KOPT-K1 (cell line): ENCODE results near the gene ADAM23.

Experiments used
- H3K27ac ChIP-seq: fragments of 200-600 bp; sonication (generic); 2 replicates; pipeline ENCODE4 v1.5.1; 2016; ENCODE audit warnings: antibody characterized with exemption, mild to moderate bottlenecking, low read depth, low read length; ENCODE audit not compliant: poor library complexity, severe bottlenecking
- H3K36me3 ChIP-seq: fragments of 200-600 bp; sonication (generic); 2 replicates; pipeline ENCODE4 v1.5.1; 2017; ENCODE audit warnings: antibody characterized with exemption, mild to moderate bottlenecking, low read length, moderate library complexity; ENCODE audit not compliant: insufficient read depth
- H3K9me3 ChIP-seq: fragments of 200-600 bp; sonication (generic); 2 replicates; pipeline ENCODE4 v1.5.1; 2017; ENCODE audit warnings: antibody characterized with exemption, low read length, mild to moderate bottlenecking; ENCODE audit not compliant: insufficient read depth, poor library complexity, severe bottlenecking

ADAM23 gene

DNA sequence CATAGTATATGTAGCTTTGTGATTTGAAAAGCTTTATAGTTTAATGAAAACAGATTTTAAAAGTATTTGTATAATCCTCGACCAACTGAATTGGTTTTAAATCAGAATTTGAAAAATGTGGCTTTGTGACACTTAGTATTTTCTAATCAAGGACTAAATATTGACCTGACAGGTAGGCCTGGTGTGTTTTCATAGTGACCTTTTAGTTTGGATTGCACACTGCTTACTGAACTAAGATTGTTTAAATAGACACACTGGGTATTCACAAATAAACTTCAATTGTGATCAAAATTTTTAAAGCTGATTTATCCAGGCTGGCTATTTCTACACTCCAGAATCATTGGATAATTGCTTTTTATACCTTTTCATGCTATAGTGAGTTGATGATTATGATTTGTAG is 167.1 kb downstream of the ADAM23 start:
- H3K9me3 ChIP-seq: no peaks in the 10 kb centered on the region
- H3K27ac ChIP-seq: no peak overlapping the region
- H3K36me3 ChIP-seq: no peaks in the 10 kb centered on the region

- Histone ChIP-seq H3K36me3 (no peaks in the 10 kb centered on the region), H3K27ac (no peak overlapping the region), H3K9me3 (no peaks in the 10 kb centered on the region)
Measured at GRCh38 chr2:206611191-206611590, 167.9 kb downstream of the ADAM23 start.

- no peaks in the 10 kb centered on the region for H3K36me3 ChIP-seq
- H3K27ac ChIP-seq: no peak overlapping the region
- H3K9me3 ChIP-seq: no peaks in the 10 kb centered on the region
Measured at GRCh38 chr2:206611736-206612135, 168.4 kb downstream of the ADAM23 start.

DNA sequence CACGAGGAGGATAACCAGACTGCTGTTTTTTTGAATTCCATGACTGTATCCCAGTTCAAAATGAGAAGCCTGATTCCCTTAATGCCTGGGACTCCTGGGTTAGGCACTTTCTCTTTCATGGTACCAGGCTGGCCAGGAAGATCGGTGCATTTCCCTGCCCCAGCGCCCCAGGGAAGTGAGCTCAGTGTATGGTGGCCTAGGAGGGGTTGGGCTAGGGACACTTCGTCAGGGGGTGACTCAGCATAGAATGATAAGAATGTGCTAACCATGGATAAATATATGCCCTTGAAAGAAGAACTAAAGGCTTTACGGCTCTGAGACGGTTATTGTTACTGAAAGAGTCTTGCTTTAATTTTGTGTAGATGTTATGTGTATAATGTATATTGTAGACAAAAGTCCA is 171.5 kb downstream of the ADAM23 start:
- Histone ChIP-seq H3K9me3 (no peaks in the 10 kb centered on the region), H3K27ac (no peak overlapping the region), H3K36me3 (no peaks in the 10 kb centered on the region)

DNA sequence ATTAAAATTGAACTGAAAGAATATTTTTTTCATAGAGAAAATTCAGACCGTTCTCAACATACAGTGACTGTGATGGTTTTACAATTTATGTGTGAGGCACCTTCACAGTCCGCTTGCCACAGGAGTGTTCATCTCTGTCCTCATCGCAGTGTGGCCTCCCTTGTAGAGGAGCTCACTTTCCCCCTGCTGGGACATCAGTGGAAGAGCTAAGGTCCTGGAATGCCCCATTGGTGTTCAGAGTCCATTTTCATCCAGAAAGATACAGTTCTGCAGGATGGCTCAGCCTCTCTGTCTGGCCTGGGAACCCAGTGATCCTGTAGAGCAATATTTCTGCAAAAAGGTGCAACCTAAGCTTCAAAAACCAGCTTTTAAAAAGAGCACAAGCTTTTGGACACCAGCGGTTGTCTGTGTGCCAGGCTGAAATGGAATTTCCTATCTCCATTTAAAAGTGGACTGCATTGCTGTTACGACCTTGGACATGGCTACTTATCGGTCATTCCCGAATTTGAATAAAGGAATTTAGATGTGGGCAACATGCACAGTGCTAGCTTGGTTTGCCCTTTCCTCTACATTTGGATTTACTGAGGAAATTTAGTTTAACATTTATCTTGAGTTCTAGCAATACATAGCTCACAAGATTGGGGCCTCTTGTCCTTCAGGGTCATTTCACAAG is 172.2 kb downstream of the ADAM23 start:
- Histone ChIP-seq H3K27ac (no peak overlapping the region), H3K36me3 (no peaks in the 10 kb centered on the region), H3K9me3 (no peaks in the 10 kb centered on the region)

DNA sequence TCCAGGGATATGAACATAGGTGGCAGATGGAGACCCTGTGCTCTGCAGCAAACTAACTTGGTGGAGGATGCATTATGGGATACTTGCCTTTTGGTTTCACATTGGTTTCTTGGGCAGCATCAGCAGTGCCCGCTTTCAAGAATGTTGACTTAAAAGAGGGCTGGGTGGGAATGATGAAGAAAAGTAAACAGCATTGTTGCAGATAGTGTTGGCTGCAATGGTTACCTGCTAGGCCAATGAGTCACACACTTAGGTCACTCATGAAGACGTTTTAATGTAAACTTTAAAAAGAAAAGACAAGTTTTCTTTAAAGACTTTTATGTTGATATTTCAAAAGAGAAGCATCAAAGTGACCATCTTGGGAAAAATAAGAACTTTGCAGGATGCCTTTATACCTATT is 172.8 kb downstream of the ADAM23 start:
- Histone ChIP-seq H3K9me3 (no peaks in the 10 kb centered on the region), H3K36me3 (no peaks in the 10 kb centered on the region), H3K27ac (no peak overlapping the region)

DNA sequence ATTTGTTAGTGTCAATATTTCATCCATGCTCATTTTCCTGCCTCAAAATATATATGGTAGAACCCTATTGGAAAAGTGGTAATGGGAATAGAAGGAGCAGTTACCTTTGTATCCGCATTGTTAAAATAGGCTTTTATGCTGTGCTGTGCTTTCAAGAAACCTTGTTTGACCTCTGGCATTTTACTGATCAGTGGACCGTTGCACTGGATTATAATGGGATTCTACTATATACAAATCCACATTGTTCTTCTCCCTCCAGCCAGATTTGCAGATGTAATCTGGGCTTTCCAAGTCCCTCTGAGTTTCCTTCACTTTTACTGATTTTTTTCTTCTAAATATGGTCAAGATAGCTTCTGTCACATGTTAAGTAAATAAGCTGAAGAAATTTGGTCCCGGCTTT is 175.7 kb downstream of the ADAM23 start:
- H3K36me3 ChIP-seq: no peaks in the 10 kb centered on the region
- H3K27ac ChIP-seq: no peak overlapping the region
- H3K9me3 ChIP-seq: no peaks in the 10 kb centered on the region

DNA sequence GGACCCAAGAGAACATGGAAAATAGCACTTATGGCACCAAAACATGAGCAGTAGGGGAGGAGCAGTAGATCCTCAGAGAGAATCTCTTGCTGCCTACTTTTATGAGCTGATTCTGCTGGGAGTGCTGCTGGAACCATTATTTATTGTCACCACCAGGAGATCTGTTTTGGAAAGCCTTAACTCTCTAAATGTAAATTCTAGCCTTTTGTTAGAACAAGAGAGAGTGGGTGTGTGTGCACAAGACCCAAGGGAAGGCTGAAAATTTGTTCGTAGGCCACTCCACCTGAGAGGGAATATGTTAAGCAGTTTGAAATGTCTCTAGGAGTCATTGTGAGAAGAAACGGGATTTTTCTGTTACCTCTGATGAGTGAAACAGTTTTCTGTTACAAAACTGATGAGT is 182.8 kb downstream of the ADAM23 start:
- no peak overlapping the region for H3K27ac ChIP-seq
- no peaks in the 10 kb centered on the region for H3K36me3 ChIP-seq
- no peaks in the 10 kb centered on the region for H3K9me3 ChIP-seq

DNA sequence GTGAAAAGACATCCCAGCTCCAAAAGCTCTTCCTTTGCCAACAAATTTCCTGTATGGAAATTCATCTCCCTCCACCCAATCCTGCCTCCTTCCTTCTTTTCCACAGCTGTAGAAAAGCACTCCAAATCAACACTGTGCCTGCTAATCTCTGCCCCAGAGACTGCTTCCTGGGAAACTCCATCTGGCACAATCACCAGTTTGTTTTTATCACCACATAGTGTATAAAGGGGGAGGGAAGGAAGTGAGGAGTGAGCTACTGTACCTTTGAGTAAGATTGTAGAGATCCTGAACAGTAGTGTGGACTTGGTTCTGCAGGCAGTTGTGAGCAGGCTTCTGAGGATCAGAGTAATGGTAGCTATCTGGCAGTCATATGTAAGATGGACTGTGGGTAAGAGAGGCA is 184.3 kb downstream of the ADAM23 start:
- Histone ChIP-seq H3K9me3 (no peaks in the 10 kb centered on the region), H3K36me3 (no peaks in the 10 kb centered on the region), H3K27ac (no peak overlapping the region)

DNA sequence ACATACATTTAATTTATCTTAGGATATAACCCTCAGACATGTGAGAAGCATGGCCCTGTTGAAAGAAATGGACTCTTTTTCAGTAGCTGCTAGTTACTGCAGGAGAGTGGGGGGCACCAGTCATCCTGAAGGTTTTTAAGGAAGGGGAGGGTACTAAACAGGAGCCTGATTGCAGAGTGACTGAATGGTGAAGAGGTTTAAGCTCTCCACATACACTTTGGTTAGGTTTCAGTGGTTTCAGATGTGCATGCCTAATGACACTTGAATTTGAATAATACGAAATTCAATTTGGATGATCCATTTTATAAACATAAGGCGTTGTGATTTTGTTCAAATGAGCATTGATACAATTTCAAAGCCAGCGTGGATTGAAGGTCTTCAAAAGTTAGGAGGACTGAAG is 188.0 kb downstream of the ADAM23 start:
- H3K36me3 ChIP-seq: no peaks in the 10 kb centered on the region
- H3K27ac ChIP-seq: no peak overlapping the region
- H3K9me3 ChIP-seq: no peaks in the 10 kb centered on the region

- Histone ChIP-seq H3K27ac (no peak overlapping the region), H3K36me3 (no peaks in the 10 kb centered on the region), H3K9me3 (no peaks in the 10 kb centered on the region)
Measured at GRCh38 chr2:206635015-206635414, 191.7 kb downstream of the ADAM23 start.

DNA sequence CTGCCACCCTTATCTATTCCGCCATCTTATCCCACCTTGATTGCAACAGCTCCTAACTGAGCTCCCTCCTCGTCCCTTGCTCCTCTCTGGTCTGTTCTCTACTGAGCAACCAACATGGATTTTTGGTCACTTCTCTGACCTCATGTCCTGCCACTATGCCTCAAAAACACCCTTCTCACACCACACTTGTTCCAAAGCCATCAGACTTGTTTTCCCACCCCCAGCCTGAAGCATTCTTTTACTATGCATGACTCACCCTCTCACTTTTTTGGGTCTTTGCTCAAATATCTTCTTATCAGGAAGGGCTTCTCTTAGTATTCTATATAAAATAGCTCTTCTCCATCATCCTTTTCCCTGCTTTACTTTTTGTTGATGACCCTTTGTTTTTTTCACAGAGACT is 196.3 kb downstream of the ADAM23 start:
- Histone ChIP-seq H3K9me3 (no peaks in the 10 kb centered on the region), H3K27ac (no peak overlapping the region), H3K36me3 (no peaks in the 10 kb centered on the region)

GRCh38 chr2:206641226-206641625 is 197.9 kb downstream of the ADAM23 start:
- Histone ChIP-seq H3K9me3 (no peaks in the 10 kb centered on the region), H3K27ac (no peak overlapping the region), H3K36me3 (no peaks in the 10 kb centered on the region)

DNA sequence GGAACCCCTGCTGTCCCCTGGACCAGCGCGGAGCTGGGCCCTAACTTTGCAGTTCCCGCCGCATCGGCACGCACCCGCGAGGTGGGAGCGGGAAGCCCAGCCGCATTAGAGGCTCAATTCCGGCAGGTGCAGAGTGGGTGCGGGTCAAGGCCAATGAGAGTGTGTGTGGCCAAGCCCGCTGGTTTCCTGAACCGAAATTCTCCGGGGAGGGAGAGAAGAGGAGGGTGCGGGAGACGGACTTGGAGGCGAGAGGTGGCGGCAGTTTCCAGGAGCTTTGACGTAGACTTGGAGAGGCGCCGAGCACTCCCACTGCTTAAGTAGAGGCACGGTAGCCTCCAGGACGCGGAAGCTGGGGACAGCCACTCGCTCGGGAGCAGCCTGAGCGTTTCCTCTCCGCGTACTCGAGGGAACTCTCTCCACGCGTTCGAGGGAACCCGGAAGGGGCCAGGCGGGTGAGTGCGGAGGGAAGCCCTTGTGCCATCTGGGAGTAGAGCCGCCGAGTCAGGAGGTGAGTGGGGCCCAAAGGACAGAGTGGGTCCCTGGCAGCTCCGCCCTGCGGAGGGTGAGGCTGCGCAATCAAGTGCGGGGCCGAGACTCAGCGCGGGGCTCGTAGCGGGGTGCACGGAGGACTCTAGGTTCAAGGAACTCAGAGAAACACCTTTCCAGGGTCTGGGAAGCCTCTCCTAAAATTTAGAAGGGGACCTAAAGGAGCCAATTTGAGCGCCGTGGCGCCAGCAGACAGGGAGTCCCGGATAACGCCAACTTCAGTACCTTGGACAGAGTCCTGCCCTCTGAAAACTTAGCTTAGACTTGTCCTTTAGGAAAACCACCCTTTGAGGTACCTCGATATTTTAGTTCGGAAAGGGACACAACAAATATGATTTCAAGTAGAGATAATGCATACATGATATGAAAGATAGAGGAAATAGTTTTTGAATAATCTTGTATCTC is 199.0 kb downstream of the ADAM23 start, which contains the start of gene FAM237A:
FAM237A (plus strand) TSS at position 413 of the 951 bp plus-strand sequence. CDS start 1,750 bp downstream, outside the sequence.
- H3K27ac ChIP-seq: no peak within 1 kb of the TSS
- H3K36me3 ChIP-seq: no peaks in the 10 kb centered on the region
- no peaks in the 10 kb centered on the region for H3K9me3 ChIP-seq

DNA sequence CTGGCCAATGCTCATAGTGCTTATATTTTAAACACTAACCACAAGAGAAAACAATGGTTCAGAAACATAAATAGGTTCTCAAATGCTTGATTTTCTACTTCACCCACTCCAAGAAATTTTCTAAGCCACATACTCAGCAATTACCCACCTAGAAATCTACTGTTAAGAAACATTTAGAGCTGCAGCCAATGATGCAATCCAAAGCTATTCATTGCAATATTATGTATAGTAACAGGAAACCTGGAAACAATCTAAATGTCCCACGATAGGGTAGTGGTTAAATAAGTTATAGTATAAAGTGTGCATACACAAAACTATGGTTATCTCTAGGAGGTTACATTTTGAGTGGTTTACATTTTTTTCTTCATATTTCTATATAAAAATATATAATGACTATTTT is 204.7 kb downstream of the ADAM23 start:
- Histone ChIP-seq H3K9me3 (no peaks in the 10 kb centered on the region), H3K27ac (no peak overlapping the region), H3K36me3 (no peaks in the 10 kb centered on the region)
